Ovary (tissue), 3 donors: ENCODE data around the gene NIPAL1.

Experiments
- EP300 ChIP-seq: sonication (generic); formaldehyde crosslinking; IDR thresholded peaks from one replicate; pipeline ENCODE4 v1.6.1; 2017; ENCODE audit warnings: antibody characterized with exemption
- POLR2A ChIP-seq: fragments of 450-650 bp; IDR thresholded peaks from one replicate; pipeline ENCODE4 v1.6.1; 2017; ENCODE audit warnings: antibody characterized with exemption, mild to moderate bottlenecking, moderate library complexity
- TF ChIP-seq, protein P1 (sequence below), 3 donors: fragments of 450-650 bp in 2 of 3; fragments of 200-600 bp in 1 of 3; IDR thresholded peaks; one replicate each; pipeline versions ENCODE4 v1.5.1 to v1.8.0; 2016 to 2022; ENCODE audit warnings: antibody characterized with exemption in 3 of 3, mild to moderate bottlenecking in 1 of 3
- donor health status: DM: no; HTN: no; CAD: no.

DNA sequence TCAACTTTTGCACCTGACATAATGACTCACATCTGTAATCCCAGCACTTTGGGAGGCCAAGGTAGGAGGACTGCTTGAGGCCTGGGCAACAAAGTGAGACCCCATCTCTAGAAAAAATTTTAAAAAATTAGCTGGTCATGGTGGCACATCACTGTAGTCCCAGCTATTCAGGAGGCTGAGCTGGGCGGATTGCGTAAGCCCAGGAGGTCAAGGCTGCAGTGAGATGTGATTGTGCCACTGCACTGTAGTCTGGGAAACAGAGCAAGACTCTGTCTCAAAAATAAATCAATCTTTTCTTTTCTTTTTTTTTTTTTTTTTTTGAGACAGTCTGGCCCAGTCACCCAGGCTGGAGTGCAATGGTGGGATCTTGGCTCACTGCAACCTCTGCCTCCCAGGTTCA, 52.5 kb downstream of the NIPAL1 start:
- TF ChIP-seq, protein P1, sequence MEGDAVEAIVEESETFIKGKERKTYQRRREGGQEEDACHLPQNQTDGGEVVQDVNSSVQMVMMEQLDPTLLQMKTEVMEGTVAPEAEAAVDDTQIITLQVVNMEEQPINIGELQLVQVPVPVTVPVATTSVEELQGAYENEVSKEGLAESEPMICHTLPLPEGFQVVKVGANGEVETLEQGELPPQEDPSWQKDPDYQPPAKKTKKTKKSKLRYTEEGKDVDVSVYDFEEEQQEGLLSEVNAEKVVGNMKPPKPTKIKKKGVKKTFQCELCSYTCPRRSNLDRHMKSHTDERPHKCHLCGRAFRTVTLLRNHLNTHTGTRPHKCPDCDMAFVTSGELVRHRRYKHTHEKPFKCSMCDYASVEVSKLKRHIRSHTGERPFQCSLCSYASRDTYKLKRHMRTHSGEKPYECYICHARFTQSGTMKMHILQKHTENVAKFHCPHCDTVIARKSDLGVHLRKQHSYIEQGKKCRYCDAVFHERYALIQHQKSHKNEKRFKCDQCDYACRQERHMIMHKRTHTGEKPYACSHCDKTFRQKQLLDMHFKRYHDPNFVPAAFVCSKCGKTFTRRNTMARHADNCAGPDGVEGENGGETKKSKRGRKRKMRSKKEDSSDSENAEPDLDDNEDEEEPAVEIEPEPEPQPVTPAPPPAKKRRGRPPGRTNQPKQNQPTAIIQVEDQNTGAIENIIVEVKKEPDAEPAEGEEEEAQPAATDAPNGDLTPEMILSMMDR (IDR thresholded peaks at IDR 0.05), result no peak
- TF ChIP-seq EP300 (no peak), POLR2A (no peak)
